ENCODE results near the gene DDX24. TPM values are rescaled to one million over a fixed set of nuclear protein-coding genes. Genes with fewer than 3 reads are reported as not detected.

DDX24 gene
- total RNA-seq, 2 donors from 2014 or later: 48.0 to 95.6 TPM

DNA sequence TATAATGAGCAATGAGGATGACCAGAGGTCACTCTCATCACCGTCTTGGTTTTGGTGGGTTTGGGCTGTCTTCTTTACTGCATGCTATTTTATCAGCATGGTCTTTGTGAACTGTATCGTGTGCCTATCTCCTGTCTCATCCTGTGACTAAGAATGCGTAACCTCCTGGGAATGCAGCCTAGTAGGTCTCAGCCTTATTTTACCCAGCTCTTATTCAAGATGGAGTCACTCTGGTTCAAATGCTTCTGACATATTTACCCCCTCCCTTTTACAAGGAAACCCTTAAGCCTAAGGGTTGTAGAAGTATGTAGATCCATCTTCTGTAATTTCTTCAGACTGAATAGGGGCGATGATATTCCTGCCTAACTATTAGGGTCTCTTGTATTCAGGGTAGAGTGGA lies 8.5 kb upstream of the DDX24 start:
- DNase-seq (no peak), ATAC-seq (no peak)
- Histone ChIP-seq H3K36me3 (replicated peaks in 1 of 2; ENCODE audit: insufficient read depth in 1 of 2, low read depth in 2 of 2) (no peaks in the 10 kb centered on the region), H3K27me3 (no peaks in the 10 kb centered on the region), H3K27ac (no peak overlapping the region), H3K4me1 (no peaks in the 10 kb centered on the region), H3K4me3 (no peak overlapping the region), H3K9me3 (no peaks in the 10 kb centered on the region)
- 93 to 94% methylated on average over 4 of the region's 4 CpGs for whole genome bisulfite sequencing, 2 donors
- intact Hi-C loops (cut with DNase I): no loop called here
- TF ChIP-seq POLR2A (IDR thresholded peaks at IDR 0.05): no peak
- TF ChIP-seq, protein P1, sequence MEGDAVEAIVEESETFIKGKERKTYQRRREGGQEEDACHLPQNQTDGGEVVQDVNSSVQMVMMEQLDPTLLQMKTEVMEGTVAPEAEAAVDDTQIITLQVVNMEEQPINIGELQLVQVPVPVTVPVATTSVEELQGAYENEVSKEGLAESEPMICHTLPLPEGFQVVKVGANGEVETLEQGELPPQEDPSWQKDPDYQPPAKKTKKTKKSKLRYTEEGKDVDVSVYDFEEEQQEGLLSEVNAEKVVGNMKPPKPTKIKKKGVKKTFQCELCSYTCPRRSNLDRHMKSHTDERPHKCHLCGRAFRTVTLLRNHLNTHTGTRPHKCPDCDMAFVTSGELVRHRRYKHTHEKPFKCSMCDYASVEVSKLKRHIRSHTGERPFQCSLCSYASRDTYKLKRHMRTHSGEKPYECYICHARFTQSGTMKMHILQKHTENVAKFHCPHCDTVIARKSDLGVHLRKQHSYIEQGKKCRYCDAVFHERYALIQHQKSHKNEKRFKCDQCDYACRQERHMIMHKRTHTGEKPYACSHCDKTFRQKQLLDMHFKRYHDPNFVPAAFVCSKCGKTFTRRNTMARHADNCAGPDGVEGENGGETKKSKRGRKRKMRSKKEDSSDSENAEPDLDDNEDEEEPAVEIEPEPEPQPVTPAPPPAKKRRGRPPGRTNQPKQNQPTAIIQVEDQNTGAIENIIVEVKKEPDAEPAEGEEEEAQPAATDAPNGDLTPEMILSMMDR (IDR thresholded peaks at IDR 0.05): no peak

DNA sequence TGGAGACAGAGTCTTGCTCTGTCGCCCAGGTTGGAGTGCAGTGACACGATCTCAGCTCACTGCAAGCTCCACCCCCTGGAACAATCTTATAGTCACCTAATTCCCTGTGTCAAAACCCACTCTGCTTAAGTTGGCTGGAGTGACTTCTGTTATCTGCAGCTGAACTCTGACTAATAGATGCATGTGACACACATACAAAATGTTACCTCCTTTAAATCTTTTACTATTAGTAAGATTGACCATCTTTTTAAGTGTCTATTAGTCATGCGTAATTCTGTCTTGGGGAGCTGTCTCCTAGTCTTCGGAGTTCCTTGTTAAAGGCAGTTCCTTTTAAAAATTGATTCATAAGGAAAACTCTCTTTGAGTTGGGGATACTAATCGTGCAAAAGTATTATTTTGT lies 7.5 kb upstream of the DDX24 start:
- no peak overlapping the region for H3K4me3 ChIP-seq
- no peak overlapping the region for H3K27ac ChIP-seq
- 86 to 93% methylated on average over 5 of the region's 5 CpGs for WGBS, 2 donors
- intact Hi-C loops (cut with DNase I): no loop called here
- DNase-seq (no peak), ATAC-seq (no peak)
- TF ChIP-seq, protein P1 (IDR thresholded peaks at IDR 0.05): no peak
- TF ChIP-seq POLR2A (IDR thresholded peaks at IDR 0.05): no peak
- H3K4me1 ChIP-seq: no peaks in the 10 kb centered on the region
- H3K27me3 ChIP-seq: no peaks in the 10 kb centered on the region
- H3K9me3 ChIP-seq: no peaks in the 10 kb centered on the region
- no peaks in the 10 kb centered on the region for H3K36me3 ChIP-seq (replicated peaks in 1 of 2; ENCODE audit: insufficient read depth in 1 of 2, low read depth in 2 of 2)

DNA sequence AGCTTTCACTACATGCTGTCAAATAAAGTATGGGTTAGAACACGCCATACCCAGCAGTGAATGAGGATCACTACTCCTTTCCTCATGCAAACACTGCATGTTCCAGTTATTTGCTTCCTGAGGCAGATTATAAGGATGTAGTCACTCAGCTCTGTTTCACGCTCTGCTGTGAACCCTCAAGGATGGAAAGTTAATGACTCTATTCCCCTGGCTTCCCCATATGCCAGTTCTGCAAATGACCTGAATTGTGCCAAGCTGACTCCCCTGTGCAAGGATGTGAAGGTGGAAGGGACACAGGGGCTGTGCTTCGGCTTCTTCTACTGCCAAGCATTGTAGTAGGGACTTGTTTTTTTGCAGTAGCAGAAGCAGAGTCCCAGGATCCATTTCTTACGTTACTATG lies 6.9 kb upstream of the DDX24 start:
- Histone ChIP-seq H3K27ac (no peak overlapping the region), H3K36me3 (replicated peaks in 1 of 2; ENCODE audit: insufficient read depth in 1 of 2, low read depth in 2 of 2) (no peaks in the 10 kb centered on the region), H3K4me3 (no peak overlapping the region), H3K27me3 (no peaks in the 10 kb centered on the region), H3K9me3 (no peaks in the 10 kb centered on the region), H3K4me1 (no peaks in the 10 kb centered on the region)
- no peak for ATAC-seq
- TF ChIP-seq, protein P1 (IDR thresholded peaks at IDR 0.05): no peak
- no peak for TF ChIP-seq POLR2A (IDR thresholded peaks at IDR 0.05)
- 97 to 98% methylated on average over 4 of the region's 4 CpGs for WGBS, 2 donors
- DNase-seq: no peak
- intact Hi-C loops (cut with DNase I): no loop called here

DNA sequence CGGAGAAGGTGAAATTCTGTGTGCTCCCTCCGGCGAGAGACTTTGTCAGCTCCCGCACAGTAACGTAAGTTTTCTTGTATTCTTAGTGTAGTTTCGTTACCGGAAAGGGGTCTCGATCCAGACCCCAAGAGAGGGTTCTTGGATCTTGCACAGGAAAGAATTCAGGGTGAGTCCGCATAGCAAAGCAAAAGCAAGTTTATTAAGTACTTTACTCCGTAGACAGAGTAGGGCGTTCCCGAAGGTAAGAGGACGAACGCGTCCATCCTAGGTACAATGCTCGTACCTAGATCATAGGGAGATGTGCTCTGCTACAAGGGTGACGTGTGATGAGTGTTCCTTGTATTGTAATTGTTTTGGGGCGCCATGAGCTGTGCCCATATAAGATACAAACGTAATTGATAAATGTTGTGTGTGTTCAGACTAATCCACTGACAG lies 401 bp upstream of the DDX24 start:
- peak; percentile 27 for ATAC-seq
- WGBS, 2 donors: 0 to 1% methylated on average over 14 to 19 of the region's 19 CpGs
- Histone ChIP-seq H3K4me1 (peaks cover 43% of the 10 kb centered on the region), H3K4me3 (peak overlapping the region in 1 of 2 donors; percentile 82), H3K36me3 (replicated peaks in 1 of 2; ENCODE audit: insufficient read depth in 1 of 2, low read depth in 2 of 2) (no peaks in the 10 kb centered on the region), H3K9me3 (no peaks in the 10 kb centered on the region), H3K27me3 (no peaks in the 10 kb centered on the region), H3K27ac (peak overlapping the region; percentile 73 to 92 (median 84))
- DNase-seq: peak in 1 of 4 donors; percentile 11
- no peak for TF ChIP-seq POLR2A (IDR thresholded peaks at IDR 0.05)
- TF ChIP-seq, protein P1 (IDR thresholded peaks at IDR 0.05): no peak
- intact Hi-C loops (cut with DNase I): no loop called here

DNA sequence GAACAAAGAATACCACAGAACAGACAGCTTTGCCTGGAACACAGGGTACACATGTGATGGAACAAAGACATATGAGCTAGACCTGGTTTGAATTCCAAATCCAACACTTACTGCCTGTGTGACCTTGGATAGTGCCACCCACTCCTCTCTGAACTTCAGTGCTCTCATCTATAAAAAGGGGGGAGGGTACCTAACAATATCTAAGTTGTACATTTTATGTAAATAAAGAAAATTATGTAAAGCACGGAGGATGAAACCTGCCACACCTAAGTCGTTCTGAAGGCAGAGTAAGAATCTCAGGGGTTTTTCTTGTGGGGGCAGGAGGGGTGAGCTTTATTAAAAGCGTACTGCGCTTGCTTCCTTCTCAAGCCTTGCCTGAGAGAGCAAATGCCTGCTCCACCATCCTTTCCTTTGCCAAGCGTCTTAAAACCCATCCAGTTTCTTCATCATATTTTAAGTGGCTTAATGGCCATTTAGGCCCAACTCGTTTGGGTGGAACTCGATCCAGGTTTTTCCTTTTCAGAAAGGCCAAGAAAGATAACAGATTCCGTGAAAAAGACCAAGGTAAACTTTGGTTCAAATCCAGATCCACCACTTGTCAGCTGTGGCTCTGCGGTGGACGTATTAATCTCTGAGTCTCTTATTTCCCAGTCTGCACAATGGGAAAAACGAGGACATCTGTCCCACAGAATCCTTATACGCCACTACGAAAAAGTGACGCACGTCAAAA lies 946 bp downstream of the DDX24 start:
- ATAC-seq (no peak), DNase-seq (peak in 1 of 4 donors; percentile 60)
- Histone ChIP-seq H3K36me3 (replicated peaks in 1 of 2; ENCODE audit: insufficient read depth in 1 of 2, low read depth in 2 of 2) (no peaks in the 10 kb centered on the region), H3K4me3 (peak overlapping the region; percentile 82 to 85), H3K9me3 (no peaks in the 10 kb centered on the region), H3K27ac (peak overlapping the region; percentile 48 to 92 (median 84)), H3K27me3 (no peaks in the 10 kb centered on the region), H3K4me1 (peaks cover 53% of the 10 kb centered on the region)
- intact Hi-C loops (cut with DNase I): no loop called here
- TF ChIP-seq, protein P1 (IDR thresholded peaks at IDR 0.05): no peak
- no peak for TF ChIP-seq POLR2A (IDR thresholded peaks at IDR 0.05)
- 3 to 5% methylated on average over 15 of the region's 15 CpGs for WGBS, 2 donors

Measured in body of pancreas (tissue), 4 donors.